Epithelial cell of esophagus (primary cell): ENCODE results near the gene MICAL3.

Experiments
- DNase-seq: peaks from one replicate; pipeline ENCODE4 v3.0.0; 2010; ENCODE audit warnings: low read depth
- H3K4me3 ChIP-seq: 2 replicates; pipeline ENCODE4 v1.5.1; 2011; ENCODE audit warnings: mild to moderate bottlenecking, low read length, control low read depth
- CTCF ChIP-seq: IDR thresholded peaks from 2 replicates; pipeline ENCODE4 v1.5.1; 2011; ENCODE audit warnings: low read depth, mild to moderate bottlenecking, low read length, control low read depth, inconsistent platforms; ENCODE audit not compliant: insufficient read depth; ENCODE audit errors: missing control alignments

MICAL3 gene

GRCh38 chr22:17814830-17815229 is 209.5 kb downstream of the MICAL3 start:
- H3K4me3 ChIP-seq: no peak overlapping the region
- TF ChIP-seq CTCF: no peak

DNA sequence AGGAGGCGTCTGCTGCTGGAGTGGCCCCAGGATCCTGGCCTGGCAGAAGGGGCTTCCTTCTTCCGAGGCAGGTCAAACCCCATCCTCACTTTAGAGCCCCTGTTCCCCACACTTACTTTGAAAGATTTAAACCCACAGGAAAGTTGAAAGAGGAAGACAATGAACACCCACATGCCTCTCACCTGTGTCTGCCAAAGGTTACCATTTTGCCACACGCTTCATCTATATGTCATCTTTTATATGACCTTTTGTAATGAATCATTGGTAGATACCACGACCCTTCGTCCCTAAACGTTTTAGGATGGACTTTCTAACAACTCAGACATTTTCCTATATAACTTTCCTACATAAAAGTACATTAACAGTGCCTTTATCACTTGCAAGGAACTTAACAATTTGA is 210.3 kb downstream of the MICAL3 start:
- no peak for DNase-seq
- no peak for TF ChIP-seq CTCF
- no peak overlapping the region for H3K4me3 ChIP-seq

More at GRCh38 chr22:17814830-17815229, 209.5 kb downstream of the MICAL3 start:
- no peak for DNase-seq

GRCh38 chr22:17811119-17811518 is 213.2 kb downstream of the MICAL3 start:
- H3K4me3 ChIP-seq: no peak overlapping the region
- DNase-seq: no peak
- no peak for TF ChIP-seq CTCF

GRCh38 chr22:17810570-17811116 is 213.7 kb downstream of the MICAL3 start:
- DNase-seq: no peak
- H3K4me3 ChIP-seq: no peak overlapping the region
- TF ChIP-seq CTCF: no peak

GRCh38 chr22:17808693-17809403 is 215.5 kb downstream of the MICAL3 start:
- no peak for DNase-seq
- no peak for TF ChIP-seq CTCF
- H3K4me3 ChIP-seq: no peak overlapping the region

DNA sequence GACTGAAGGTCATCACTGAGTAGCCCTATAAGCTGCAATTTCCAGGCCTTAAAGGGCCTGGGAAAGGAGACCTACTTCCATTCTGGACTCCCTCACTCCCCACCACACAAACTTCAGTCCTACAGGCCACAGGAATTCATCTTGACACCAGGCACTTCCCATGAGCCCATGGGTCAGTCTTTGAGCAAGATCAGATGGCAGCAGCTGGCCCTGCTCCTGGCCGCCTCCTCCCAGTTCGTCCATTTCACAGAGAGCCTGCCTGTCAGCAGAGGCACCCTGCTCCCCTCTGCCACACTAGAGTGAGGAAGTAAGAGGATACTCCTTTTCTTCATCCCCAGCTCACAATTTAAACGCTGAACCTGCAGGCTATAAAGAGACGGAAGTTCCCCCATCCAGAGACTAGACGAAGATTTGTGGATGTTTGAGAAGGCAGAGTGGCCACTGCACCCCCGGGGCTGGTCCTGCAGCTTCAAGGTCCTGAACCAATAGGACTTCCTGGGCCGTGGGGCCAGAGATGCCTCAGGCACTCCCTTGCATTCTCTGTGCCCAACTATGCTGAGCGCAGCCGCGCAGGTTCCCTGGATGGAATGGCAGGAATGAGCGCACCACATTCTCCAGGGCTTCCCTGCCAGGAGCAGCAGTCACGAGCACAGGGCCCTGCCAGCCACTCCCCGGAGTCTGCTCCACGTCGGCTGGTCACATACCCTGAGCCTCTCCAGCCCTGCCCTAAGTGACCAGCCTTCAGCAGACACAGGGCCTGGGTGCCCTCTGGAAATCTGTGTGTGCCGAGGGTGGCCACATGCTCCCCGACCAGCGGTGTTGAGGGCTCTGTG is 216.6 kb downstream of the MICAL3 start:
- no peak for TF ChIP-seq CTCF
- H3K4me3 ChIP-seq: no peak overlapping the region
- DNase-seq: no peak

DNA sequence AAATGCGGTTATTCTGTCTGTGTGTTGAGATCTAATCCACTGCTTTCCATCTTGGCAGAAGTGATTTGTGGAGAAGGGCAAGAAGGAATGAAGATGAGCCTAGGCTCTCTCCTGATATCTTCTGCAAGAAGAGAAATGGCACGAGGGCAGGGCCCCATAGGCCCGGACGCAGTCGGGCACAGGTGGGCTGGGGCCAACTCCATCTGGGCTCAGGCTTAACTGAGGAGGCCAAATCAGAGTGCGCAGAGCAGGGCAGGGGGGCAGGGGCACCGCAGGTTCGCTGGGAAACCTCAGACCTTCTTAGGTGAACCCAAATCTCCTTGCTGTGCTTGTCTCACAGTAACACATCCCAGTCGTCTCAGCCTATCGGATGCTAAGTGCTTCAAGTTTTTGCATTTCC is 217.3 kb downstream of the MICAL3 start:
- no peak overlapping the region for H3K4me3 ChIP-seq
- no peak for DNase-seq
- TF ChIP-seq CTCF: no peak
